Fibroblast of skin of back (primary cell): Measurements from ENCODE around the gene EPSTI1.
"Not testable (repeated sequence)": the region's sequence is repeated elsewhere in the genome, so short reads cannot be mapped to it uniquely, and the experiment has no call there.

Source experiments
- DNase-seq: peaks from one replicate; pipeline ENCODE4 v3.0.0-alpha.2; 2013

Gene EPSTI1

DNA sequence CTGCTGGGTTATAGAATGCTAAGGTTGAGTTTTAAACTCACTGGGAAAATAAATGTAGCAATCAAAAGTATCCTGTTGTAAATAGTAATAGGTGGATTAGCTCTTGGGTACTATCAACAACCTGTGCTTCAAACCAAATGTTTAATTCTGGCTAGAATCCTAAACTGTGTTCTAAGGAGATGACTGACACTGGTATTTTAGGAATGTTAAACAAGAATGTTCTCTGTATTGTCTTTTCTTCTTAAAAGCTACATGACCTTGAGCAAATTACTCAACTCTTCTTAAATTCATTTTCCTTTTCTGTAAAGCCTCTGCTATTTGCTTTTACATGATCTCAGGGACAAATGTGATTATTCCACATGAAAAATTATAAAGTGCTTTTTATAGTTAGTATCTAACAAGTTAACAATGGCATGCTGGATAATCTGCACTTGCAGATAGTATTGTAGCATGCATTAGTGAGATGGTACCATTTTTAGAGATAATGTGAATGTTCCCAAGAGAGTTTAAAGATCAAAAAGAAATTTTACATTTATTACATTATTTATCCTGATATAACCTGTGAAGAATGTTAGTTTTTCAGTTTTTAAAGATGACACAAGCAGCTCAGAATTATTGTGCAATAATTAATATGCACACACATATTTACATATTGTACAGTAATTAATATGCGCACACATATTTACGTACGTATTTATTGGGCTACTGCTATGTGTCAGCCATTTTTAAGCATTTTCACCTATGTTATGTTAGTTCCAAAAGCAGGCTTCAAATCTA is 13.6 kb upstream of the EPSTI1 start:
- DNase-seq, result peak; percentile 59

DNA sequence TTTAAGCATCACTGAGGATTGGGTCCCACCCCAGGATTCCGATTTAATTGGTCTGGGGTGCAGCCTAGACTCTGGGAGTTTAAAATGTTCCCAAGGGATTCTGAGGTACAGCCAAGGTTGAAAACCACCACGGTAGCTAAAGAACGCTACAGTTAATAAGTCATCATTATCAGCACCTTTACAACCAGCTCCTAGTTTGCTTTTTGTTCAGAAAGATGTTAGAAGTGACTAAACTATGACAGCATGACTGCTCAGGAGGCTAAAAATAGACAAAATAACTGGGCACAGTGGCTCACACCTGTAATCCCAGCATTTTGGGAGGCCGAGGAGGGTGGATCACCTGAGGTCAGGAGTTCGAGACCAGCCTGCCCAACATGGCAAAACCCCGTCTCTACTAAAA is 11.7 kb upstream of the EPSTI1 start:
- no peak for DNase-seq

DNA sequence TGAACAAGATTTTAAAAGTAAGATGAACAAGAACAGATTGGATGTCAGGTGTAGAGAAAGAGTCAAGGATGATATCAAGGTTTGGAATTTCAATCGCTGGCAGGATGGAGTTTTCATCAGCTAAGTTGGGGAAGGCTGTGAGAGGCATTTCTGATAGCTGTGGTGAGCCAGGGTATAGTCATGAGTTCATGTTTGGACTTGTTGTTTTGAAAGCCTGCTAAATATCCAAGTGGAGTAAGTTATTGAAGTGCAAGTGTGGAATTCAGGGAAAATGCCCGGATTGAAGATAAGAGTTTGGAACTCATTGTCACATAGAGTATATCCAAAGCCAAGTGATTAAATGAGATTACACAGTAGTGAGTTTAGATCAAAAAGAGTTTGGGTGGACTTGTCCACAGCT is 11.0 kb upstream of the EPSTI1 start:
- no peak for DNase-seq

DNA sequence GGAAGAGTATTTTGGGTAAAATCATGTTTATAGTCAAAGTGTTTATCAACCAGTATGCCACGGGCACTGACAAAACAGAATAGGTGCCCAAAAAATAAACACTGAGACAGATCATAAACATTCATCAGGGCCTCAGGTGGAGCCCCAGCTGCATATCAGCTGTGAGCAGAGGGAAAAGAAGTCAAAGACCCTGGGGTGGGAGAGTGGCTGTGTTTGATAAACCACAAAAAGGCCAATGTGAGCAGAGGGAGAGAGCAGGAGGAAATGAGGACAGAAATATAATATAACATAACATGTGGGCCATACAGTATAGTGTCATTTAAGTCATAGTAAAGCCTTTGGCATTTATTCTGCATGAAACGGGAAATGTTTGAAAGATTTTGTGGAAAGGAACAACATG is 10.0 kb upstream of the EPSTI1 start:
- DNase-seq, result no peak

DNA sequence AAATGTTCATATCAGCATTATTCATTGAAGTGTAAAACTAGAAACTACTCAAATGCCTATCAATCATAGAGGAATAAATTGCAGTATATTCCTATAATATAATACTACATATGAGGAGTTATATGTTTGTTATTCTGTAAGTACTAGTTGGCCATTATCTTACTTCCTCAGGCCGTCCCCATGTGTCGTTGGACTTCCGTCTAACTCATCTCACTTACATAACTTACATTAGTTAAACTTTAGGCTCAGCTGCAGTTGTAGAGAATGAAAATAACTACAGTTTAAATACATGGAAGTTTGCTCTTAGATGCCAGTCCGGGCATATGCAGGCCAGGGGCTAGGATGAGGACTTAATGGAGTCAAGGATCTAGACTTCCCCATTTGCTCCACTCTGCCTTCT is 8.6 kb upstream of the EPSTI1 start:
- no peak for DNase-seq

DNA sequence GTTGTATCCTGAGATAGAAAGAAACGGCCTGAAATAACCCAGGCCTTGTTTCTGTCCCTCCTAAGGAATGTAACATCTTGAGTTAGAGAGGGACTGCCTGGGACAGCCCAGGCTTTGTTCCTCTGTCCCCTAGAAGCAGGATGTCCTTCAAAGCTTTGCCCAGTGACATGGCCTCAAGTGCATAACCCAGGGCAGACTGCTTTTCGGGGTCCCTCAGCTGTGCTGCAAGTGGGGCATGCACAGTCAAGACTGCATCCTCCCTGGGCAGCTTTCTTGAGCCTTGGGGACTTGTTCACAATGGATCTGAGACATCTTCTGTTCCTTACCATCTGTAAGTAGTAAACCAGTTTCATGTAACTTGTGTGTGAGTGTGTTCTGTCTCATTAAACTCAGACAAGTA is 7.5 kb upstream of the EPSTI1 start:
- DNase-seq, result no peak

DNA sequence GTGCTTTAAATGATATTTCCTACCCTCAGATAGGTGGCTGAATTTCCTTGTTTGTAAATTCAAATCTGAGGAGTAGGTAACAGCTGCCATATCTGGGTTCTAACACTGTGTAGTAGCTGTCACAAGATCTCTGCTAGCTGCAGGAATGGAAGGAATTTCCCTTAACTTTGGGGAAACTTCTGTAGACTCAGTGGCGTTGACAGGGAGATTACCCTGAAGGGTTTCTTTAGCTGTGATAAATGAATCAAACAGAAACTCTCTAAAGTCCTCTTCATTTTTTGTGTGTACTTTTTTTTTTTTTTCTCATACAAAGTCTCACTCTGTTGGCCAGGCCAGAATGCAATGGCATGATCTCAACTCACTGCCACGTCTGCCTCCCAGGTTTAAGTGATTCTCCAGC is 5.3 kb upstream of the EPSTI1 start:
- DNase-seq, result peak; percentile 81

DNA sequence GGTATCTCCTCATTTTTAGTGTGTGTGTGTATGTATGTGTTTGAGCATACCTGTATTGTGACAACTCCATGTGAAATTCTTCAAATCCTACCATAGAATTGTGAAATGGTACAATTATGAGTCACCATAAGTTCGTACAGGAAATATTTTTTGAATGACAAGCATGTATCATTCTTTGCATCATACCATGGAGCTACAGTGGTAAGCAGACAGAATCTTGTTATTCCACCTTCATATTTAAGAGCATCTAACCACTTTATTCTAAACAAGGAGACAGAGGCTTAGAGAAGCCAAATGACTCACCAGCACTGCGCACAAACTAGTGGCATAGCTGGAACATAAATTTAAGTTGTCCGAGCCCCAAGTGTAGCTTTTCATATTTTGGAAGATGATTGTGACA is 4.5 kb upstream of the EPSTI1 start:
- peak; percentile 93 for DNase-seq

DNA sequence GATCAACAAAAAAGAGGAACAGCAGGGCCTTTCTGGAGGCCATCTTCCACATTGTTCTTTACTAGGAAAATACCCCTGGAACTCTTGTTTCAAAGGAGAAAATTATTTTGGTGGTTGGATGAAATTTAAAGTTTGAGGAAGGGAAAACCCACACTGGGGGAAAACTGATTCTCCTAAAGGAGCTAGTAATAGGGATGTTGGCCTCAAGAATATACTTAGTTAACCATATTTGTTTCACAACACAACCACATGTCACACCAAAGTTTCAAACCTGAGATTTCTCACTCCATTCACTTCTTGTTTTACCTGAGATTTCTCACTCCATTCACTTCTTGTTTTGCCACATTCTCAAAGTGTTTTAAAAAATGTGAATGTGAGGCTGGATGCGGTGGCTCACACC is 2.8 kb upstream of the EPSTI1 start:
- DNase-seq, result no peak

DNA sequence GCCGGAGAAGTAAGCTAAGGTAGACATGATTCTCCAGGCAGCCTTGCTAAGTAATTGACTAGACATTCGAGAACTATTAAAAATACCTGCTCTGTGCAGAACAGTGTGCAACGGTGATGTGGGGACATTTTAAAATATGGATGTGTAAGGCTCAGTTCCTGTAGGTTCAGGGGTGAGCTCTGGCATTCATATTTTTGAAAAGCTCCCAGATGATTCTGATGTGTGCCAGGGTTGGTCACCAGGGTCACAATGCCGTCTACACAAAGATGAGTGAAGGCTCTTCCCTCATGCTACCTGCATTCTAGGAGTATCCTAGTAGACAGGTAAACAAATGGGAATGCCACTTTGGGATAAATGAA is 702 bp upstream of the EPSTI1 start:
- no peak for DNase-seq

DNA sequence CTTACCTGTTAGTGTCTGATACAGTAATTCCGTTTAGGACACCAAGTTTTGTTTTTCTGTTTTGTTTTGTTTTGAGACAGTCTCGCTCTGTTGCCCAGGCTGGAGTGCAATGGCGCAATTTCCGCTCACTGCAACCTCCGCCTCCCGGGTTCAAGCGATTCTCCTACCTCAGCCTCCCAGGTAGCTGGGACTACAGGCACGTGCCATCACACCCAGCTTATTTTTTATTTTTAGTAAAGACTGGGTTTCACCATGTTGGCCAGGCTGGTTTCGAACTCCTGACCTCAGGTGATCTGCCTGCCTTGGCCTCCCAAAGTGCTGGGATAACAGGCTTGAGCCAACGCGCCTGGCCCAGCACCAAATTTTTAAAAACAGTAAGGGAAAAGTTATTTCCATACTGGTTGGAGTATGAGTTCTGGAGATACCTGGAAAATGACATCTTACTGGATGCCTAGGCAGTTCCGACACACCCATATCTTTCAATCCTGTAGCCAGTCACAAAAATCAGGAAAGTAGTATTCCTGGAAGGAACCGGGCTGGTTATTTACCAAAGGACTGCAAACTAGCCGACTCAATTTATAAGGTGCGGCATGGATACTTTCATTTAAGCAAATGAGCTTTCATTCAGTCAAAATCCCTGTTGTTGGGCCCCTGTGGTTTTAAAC is 676 bp downstream of the EPSTI1 start:
- DNase-seq, result not testable (repeated sequence)

DNA sequence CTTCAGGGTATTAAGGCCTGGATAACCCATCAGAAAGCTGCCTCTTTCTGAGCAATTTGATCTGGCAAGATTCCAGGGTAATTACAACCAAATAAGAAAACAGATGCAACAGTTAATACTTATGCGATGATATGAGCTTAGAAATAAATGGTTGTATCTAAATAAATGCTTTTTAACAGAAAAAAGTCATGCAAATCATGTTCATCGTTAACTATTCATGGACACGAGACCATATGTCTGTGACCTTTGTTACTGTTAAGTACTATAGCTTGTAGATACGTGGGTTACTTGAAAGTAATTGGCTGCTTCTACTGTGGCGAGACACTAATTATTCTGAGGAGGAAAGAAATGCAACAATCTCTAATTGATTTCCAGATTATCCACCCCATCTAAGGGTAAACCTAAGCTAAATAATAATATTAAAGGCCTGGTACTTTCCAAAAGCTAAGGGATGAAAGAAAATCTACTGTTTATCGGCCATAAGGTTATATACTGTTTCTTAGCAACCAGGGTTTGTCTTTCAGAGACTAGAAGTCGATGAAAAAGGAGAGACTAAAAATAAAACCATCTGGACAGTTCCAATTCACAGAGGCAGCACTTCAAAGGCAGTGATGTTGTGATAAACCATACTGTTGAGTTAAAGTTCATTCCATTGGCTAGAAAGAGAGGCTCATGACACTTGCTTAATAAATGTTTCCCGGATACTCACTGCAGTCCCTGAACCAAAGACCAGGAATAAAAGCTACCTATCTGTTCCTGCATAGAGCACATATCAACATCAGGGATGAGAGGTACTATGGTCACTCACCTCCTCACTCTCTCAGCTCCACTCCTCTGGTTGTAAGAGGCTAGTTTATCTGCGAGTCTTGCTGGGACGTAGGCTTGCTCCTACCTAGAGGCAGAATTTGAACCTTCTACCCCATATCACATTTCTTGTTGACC is 1.5 kb downstream of the EPSTI1 start:
- peak; percentile 44 for DNase-seq

DNA sequence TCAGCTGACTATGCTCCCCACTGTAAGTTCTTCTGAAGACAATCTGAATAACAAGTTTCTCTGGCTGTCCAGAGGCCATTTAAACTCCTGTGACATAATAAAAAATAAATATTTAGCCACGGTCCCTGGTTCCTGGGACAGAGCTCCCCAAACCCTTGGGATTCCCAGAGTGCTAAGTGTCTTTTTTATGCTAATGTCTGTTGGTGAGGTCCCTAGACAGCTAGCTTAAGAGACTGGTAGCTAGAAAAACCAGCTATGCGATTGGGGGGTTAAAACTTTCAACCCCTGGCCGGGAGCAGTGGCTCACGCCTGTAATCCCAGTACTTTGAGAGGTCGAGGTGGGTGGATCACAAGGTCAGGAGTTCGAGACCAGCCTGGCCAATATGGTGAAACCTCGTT is 5.9 kb downstream of the EPSTI1 start:
- no peak for DNase-seq

DNA sequence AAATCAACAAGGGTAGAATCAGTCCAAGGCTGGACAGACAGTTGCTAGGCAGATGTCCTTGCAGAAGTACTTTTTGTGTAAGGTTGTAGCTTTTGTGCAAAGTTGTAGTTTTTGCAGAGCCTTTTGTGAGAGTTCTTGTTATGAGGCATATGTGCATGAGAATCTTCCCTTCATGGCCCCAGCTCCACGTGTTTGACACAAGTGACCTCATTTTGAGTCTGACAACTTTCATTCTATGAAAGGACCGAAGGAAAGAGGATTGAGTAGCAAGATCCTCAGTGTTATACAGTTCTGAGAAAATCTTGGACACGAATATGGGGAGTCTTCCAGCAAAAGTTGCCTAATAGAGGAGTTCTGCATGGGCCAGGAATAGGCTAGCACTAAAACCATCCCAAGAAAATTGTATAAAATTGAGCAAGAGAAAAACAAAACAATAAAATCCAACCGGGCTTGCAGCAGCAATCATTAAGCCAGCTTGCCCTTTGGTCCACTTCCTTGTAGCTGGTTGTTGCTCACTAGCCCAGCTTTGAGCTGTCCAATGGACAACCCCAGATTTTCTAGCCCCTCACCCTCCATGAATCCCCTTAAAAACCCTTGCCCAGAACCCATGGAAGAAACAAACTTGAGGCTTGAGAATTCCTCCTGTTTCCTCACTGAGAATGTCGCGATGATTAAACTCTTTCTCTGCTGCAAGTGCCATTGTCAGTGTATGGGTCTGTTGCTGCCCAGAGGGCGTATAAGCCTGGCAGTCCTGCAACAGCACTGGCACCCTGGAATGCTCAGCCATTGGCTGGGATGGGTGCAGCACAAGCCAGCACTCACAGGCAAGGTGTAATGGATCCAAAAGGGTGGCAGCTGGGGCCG is 6.5 kb downstream of the EPSTI1 start:
- DNase-seq, result no peak

DNA sequence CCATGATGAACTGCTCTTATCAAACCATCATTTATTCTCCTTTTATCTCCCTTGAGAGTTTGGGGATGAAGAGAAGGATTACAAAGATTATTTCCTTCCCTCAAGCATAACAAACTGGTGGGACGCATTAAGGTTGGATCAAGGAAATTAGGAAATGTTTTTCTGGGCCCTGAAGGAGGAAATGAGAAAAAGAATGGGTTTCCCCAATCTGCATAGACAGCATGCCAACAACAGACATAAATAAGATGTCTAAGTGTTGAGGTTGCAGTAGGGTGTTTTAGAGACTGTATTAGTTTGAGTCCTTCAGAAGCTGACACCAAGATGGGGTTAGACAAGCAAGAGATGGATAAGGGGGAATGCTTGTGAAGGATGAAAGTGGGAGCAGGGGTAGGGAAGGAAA is 7.3 kb downstream of the EPSTI1 start:
- no peak for DNase-seq

DNA sequence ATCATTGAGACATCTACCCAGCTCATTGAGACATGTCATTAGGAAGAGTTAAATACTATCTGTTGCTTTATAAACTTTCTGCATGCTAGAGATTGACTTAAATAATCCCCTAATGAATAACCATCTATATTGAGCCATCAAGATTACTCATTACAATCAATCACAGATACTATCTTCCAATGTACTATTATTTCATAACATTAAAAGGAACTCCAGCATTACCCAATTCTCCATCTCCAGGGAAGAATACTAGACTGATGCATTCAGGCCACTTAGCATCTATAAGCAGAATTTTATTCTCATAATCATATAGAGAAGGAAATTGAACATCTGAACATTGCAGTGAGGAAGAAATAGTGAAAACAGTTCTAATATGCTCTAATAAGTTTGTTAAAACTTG is 8.0 kb downstream of the EPSTI1 start:
- DNase-seq, result no peak

DNA sequence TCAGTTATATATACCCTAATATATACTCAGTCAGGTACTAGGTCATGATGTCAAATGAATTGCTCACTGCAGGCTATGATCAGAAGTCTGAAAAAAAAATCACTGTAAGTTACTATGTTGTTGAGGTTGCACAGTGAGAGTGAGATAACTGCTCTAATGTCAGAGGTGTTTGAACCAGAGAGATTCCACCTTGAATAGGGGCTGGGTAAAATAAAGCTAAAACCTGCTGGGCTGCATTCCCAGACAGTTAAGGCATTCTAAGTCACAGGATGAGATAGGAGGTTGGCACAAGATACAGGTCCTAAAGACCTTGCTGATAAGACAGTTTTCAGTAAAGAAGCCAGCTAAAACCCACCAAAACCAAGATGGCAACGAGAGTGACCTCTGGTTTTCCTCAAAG is 10.2 kb downstream of the EPSTI1 start:
- no peak for DNase-seq

DNA sequence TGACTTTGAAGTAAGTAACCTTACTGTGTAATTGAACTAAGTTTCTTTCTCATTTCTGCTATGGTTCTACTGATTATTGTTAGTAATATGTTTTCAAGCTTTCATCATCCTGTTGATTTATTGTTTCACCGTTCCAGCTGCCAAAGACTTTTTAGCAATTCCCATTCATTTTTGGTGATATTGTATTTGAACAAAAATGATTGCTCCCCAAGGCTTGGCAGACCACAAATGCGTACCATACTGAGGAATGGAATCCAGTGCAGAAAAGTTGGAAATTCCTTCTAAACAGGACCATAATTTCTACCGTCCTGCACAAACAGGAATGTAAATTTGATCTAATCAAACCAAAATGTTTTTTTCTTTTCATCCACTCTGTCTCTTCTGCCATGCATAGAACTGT is 10.7 kb downstream of the EPSTI1 start:
- DNase-seq, result peak; percentile 84

DNA sequence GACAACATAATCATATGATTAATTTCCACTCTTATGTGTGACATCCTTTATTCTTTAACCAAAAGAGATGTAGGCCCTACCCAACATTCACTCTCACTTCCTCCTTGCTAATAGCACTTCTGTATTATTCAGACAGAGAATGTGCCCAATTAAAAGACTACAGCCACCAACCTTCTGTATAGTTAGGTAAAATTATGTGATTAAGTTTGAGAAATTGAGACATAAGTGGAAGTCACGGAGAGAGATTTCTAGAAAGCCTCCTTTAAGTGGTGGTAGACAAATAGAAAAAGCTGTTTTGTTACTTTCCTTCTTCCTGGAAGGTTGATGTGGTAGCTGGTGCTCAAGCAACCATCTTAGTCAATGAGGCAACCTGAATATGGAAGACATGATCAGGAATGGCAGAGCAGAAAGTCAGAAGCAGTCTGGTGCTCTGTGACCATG is 14.8 kb downstream of the EPSTI1 start:
- DNase-seq, result no peak

DNA sequence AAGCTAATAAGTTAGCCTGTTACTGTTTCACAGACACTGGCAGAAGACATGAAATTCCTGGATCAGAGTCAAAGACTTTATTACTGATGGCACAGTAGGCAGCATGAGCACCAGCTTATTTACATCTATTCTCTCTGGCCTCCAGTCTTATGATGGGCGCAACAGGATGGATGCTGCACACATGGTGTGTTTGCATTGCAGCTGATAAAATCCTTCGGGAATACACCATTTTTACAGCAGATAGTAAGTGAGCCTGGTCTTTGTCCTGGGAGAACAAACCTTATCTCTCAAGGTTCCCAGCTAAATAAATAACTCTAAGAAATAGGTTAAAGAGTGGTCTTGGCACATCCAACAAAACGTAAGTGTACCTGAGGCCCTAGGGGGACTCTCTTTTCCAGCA is 16.0 kb downstream of the EPSTI1 start:
- DNase-seq, result no peak

DNA sequence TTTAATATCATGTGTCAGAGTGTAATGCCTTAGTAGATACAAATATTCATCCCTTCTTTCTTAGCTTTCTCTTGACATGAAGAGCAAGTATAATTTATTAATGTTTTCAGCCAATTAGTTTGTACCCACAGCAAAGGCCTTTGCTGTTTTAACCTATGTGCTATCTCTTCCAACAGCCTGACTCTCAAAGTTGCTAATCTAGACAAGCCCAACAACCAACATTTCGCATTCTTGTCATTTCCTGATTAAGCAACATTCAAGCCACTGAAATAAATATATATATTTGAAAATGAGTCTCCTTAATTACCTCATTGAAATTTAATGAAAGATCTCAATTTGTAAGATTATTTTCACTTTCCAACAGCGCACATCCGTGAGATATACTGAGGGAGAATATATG is 18.5 kb downstream of the EPSTI1 start:
- DNase-seq, result no peak

DNA sequence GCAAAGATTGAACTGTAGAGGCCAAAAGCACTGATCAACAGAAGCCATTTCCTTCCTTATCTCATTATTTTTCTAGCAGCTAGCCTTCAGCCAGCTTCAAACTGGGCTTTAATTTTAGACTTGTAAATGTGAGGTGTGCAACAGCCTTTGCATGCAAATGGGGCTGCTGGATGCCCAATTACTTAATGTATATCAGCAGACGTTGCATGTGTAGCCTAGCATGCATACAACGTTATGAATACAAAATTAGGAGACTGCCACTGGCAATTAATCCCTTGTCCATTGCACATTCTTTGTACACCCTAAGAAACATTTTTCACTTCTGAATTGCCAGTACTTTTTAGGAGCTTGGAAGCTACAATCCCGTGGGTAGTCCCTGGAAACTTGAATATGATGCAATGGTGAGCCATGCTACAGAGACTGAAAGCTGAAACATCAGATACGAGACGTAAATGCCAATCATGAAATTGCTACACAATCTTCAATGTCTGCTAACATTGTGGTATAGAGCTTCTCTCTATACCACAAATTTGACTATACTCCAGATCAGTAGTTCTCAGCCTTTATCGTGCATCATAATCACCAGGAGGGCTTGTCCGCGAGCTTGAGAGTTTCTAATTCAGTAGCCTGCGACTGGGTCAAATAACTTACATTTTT is 20.2 kb downstream of the EPSTI1 start:
- no peak for DNase-seq
